ENCODE data around the gene KRT85.

The KRT85 gene

GRCh38 chr12:52383331-52383730 lies 16.1 kb upstream of the KRT85 start:
- peaks cover 4% of the 10 kb centered on the region for H3K27me3 Mint-ChIP-seq
- H3K9me3 Mint-ChIP-seq (ENCODE audit: low read depth) = no peaks in the 10 kb centered on the region
- H3K36me3 Mint-ChIP-seq = no peaks in the 10 kb centered on the region
- H3K4me3 Mint-ChIP-seq = no peak overlapping the region
- H3K27ac Mint-ChIP-seq = no peak overlapping the region
- peaks cover 18% of the 10 kb centered on the region for H3K4me1 Mint-ChIP-seq (ENCODE audit: low read depth)

GRCh38 chr12:52382854-52383253 lies 15.6 kb upstream of the KRT85 start:
- Mint-ChIP-seq H3K27ac (no peak overlapping the region), H3K4me3 (peak overlapping the region; percentile 4), H3K27me3 (peaks cover 4% of the 10 kb centered on the region), H3K4me1 (ENCODE audit: low read depth) (peaks cover 18% of the 10 kb centered on the region), H3K9me3 (ENCODE audit: low read depth) (no peaks in the 10 kb centered on the region), H3K36me3 (no peaks in the 10 kb centered on the region)

GRCh38 chr12:52381206-52381605 lies 13.9 kb upstream of the KRT85 start:
- Mint-ChIP-seq H3K27me3 (peaks cover 8% of the 10 kb centered on the region), H3K4me1 (ENCODE audit: low read depth) (peaks cover 18% of the 10 kb centered on the region), H3K27ac (no peak overlapping the region), H3K4me3 (no peak overlapping the region), H3K9me3 (ENCODE audit: low read depth) (no peaks in the 10 kb centered on the region), H3K36me3 (no peaks in the 10 kb centered on the region)

- no peak overlapping the region for H3K4me3 Mint-ChIP-seq
- peaks cover 8% of the 10 kb centered on the region for H3K27me3 Mint-ChIP-seq
- H3K27ac Mint-ChIP-seq = no peak overlapping the region
- H3K36me3 Mint-ChIP-seq = no peaks in the 10 kb centered on the region
- no peaks in the 10 kb centered on the region for H3K9me3 Mint-ChIP-seq (ENCODE audit: low read depth)
- H3K4me1 Mint-ChIP-seq (ENCODE audit: low read depth) = peaks cover 18% of the 10 kb centered on the region
Measured at GRCh38 chr12:52380271-52380694, 13.0 kb upstream of the KRT85 start.

- Mint-ChIP-seq H3K9me3 (ENCODE audit: low read depth) (no peaks in the 10 kb centered on the region), H3K4me1 (ENCODE audit: low read depth) (peaks cover 18% of the 10 kb centered on the region), H3K4me3 (no peak overlapping the region), H3K36me3 (no peaks in the 10 kb centered on the region), H3K27ac (no peak overlapping the region), H3K27me3 (peaks cover 8% of the 10 kb centered on the region)
Measured at GRCh38 chr12:52379536-52379935, 12.3 kb upstream of the KRT85 start.

- Mint-ChIP-seq H3K27ac (no peak overlapping the region), H3K9me3 (ENCODE audit: low read depth) (peaks cover 8% of the 10 kb centered on the region), H3K4me3 (no peak overlapping the region), H3K27me3 (peaks cover 8% of the 10 kb centered on the region), H3K36me3 (no peaks in the 10 kb centered on the region), H3K4me1 (ENCODE audit: low read depth) (peaks cover 13% of the 10 kb centered on the region)
Measured at GRCh38 chr12:52378091-52378490, 10.8 kb upstream of the KRT85 start.

- Mint-ChIP-seq H3K4me3 (no peak overlapping the region), H3K27me3 (peaks cover 8% of the 10 kb centered on the region)
Measured at GRCh38 chr12:52377266-52377665, 10.0 kb upstream of the KRT85 start.

GRCh38 chr12:52372216-52373154 lies 5.2 kb upstream of the KRT85 start:
- no peak overlapping the region for H3K4me3 Mint-ChIP-seq
- H3K27me3 Mint-ChIP-seq = peaks cover 6% of the 10 kb centered on the region
- H3K9me3 Mint-ChIP-seq (ENCODE audit: low read depth) = peaks cover 8% of the 10 kb centered on the region
- H3K36me3 Mint-ChIP-seq = no peaks in the 10 kb centered on the region
- H3K4me1 Mint-ChIP-seq (ENCODE audit: low read depth) = no peaks in the 10 kb centered on the region
- no peak overlapping the region for H3K27ac Mint-ChIP-seq

More at GRCh38 chr12:52377266-52377665, 10.0 kb upstream of the KRT85 start:
- Mint-ChIP-seq H3K9me3 (ENCODE audit: low read depth) (peaks cover 8% of the 10 kb centered on the region), H3K4me1 (ENCODE audit: low read depth) (peaks cover 5% of the 10 kb centered on the region), H3K27ac (no peak overlapping the region), H3K36me3 (no peaks in the 10 kb centered on the region)

- Mint-ChIP-seq H3K36me3 (no peaks in the 10 kb centered on the region), H3K4me3 (no peak overlapping the region), H3K27ac (no peak overlapping the region)
Measured at GRCh38 chr12:52371716-52372115, 4.4 kb upstream of the KRT85 start.

GRCh38 chr12:52370926-52371608 lies 3.8 kb upstream of the KRT85 start:
- Mint-ChIP-seq H3K4me1 (ENCODE audit: low read depth) (no peaks in the 10 kb centered on the region), H3K4me3 (no peak overlapping the region), H3K27me3 (peaks cover 5% of the 10 kb centered on the region), H3K36me3 (no peaks in the 10 kb centered on the region), H3K9me3 (ENCODE audit: low read depth) (peaks cover 8% of the 10 kb centered on the region), H3K27ac (no peak overlapping the region)

More at GRCh38 chr12:52371716-52372115, 4.4 kb upstream of the KRT85 start:
- Mint-ChIP-seq H3K27me3 (peaks cover 5% of the 10 kb centered on the region), H3K9me3 (ENCODE audit: low read depth) (peaks cover 8% of the 10 kb centered on the region), H3K4me1 (ENCODE audit: low read depth) (no peaks in the 10 kb centered on the region)

- Mint-ChIP-seq H3K4me1 (ENCODE audit: low read depth) (no peaks in the 10 kb centered on the region), H3K4me3 (no peak overlapping the region), H3K36me3 (no peaks in the 10 kb centered on the region), H3K9me3 (ENCODE audit: low read depth) (peaks cover 8% of the 10 kb centered on the region), H3K27ac (no peak overlapping the region), H3K27me3 (peaks cover 5% of the 10 kb centered on the region)
Measured at GRCh38 chr12:52369809-52370208, 2.5 kb upstream of the KRT85 start.

- Mint-ChIP-seq H3K4me1 (ENCODE audit: low read depth) (no peaks in the 10 kb centered on the region), H3K9me3 (ENCODE audit: low read depth) (peaks cover 6% of the 10 kb centered on the region), H3K4me3 (no peak overlapping the region), H3K27ac (no peak overlapping the region), H3K36me3 (no peaks in the 10 kb centered on the region), H3K27me3 (peaks cover 5% of the 10 kb centered on the region)
Measured at GRCh38 chr12:52369211-52369610, 1.9 kb upstream of the KRT85 start.

- Mint-ChIP-seq H3K36me3 (no peaks in the 10 kb centered on the region), H3K27ac (no peak overlapping the region), H3K9me3 (ENCODE audit: low read depth) (no peaks in the 10 kb centered on the region), H3K4me3 (no peak overlapping the region), H3K27me3 (peaks cover 5% of the 10 kb centered on the region), H3K4me1 (ENCODE audit: low read depth) (no peaks in the 10 kb centered on the region)
Measured at GRCh38 chr12:52368508-52368907, 1.2 kb upstream of the KRT85 start.

- Mint-ChIP-seq H3K27me3 (peaks cover 5% of the 10 kb centered on the region), H3K4me3 (no peak overlapping the region), H3K4me1 (ENCODE audit: low read depth) (no peaks in the 10 kb centered on the region), H3K36me3 (no peaks in the 10 kb centered on the region), H3K9me3 (ENCODE audit: low read depth) (no peaks in the 10 kb centered on the region), H3K27ac (no peak overlapping the region)
Measured at GRCh38 chr12:52367876-52368275, 595 bp upstream of the KRT85 start.

GRCh38 chr12:52364901-52365489 lies 2.3 kb downstream of the KRT85 start:
- H3K9me3 Mint-ChIP-seq (ENCODE audit: low read depth) = no peaks in the 10 kb centered on the region
- no peaks in the 10 kb centered on the region for H3K27me3 Mint-ChIP-seq
- peaks cover 2% of the 10 kb centered on the region for H3K4me1 Mint-ChIP-seq (ENCODE audit: low read depth)
- H3K27ac Mint-ChIP-seq = no peak overlapping the region
- H3K36me3 Mint-ChIP-seq = no peaks in the 10 kb centered on the region
- no peak overlapping the region for H3K4me3 Mint-ChIP-seq
